Measurements from ENCODE around the gene ENO3.

The ENO3 gene

GRCh38 chr17:4978726-4979125, 27.8 kb downstream of the ENO3 start:
- no peak for DNase-seq

DNA sequence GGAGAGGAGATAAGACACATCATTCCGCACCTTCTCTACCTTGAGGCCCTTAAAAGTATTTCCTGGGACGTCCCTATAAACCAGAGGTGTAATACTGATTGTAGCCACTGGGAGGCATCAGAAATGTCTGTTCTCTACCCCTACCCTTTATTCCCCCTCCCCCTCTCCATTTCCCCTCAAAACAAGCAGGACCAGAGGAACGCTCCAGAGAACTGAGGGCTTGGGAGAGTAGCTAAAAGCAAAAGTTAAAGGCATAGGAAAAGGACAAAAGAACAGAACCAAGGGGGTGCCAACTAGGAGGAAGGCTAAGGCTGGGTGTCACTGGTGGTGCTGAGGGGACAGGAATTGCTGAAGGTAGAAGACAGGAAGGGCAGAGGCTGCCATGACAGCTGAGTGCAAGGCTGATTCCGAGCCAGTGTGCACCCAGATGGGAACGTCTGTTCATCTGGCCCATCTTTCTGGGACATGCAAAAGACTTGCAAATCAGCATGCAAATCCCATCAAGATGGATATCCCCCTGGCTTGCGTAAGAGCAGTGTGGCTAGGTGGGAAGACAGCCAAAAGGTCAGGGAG, 29.8 kb downstream of the ENO3 start:
- peak; percentile 9 for DNase-seq

- no peak for DNase-seq
These were observed 31.4 kb downstream of the ENO3 start for GRCh38 chr17:4982305-4982704.

DNA sequence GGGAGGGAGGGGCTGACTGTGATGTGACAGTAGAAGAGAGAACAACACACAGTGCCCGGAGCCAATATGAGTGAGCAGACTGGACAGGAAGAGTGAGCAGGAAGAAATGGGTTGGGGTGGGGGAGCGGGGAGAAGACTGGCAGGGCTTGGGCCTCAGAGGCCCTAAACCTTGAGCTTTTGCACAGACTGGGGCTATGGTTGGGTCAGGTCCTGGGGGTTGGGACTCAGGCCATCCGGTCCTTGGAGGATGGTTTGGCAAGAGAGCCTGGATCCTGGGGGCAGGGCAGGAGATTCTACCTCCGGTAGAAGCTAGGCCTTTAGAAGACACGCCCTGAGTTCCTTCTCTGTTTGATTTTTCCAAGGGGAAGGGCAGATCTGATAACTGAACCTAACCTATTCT, 35.5 kb downstream of the ENO3 start:
- no peak for DNase-seq

GRCh38 chr17:4986951-4987766, 36.2 kb downstream of the ENO3 start, which contains the start of gene CAMTA2:
Gene CAMTA2, minus strand, starts transcription at chr17:4987675. Its CDS starts 1,453 bp downstream, at chr17:4986222.
- peak; percentile 89 for DNase-seq

- DNase-seq: no peak
These were observed 37.0 kb downstream of the ENO3 start for GRCh38 chr17:4987767-4988567.

DNA sequence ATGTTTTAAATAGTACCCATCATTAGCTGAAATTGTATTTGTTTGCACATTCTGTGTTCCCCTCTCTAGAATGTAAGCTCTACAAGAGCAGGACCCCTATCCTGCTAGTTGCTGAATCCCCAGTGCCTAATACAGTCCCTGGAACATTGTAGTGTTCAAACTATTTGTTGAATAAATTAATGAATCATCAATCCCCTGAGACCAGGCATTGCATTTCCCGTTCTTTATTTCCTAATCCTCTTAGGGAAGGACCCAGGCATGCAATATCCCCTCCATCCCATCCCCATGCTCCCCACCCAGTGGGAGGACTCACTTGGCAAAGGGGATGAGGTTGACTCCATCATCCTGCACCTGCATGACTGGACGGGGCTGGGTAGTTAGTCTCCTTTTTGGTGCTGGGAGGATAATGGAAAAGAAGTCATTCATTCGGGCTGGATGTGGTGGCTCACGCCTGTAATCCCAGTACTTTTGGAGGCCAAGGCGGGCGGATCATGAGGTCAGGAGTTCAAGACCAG, 43.2 kb downstream of the ENO3 start:
- DNase-seq: no peak

DNA sequence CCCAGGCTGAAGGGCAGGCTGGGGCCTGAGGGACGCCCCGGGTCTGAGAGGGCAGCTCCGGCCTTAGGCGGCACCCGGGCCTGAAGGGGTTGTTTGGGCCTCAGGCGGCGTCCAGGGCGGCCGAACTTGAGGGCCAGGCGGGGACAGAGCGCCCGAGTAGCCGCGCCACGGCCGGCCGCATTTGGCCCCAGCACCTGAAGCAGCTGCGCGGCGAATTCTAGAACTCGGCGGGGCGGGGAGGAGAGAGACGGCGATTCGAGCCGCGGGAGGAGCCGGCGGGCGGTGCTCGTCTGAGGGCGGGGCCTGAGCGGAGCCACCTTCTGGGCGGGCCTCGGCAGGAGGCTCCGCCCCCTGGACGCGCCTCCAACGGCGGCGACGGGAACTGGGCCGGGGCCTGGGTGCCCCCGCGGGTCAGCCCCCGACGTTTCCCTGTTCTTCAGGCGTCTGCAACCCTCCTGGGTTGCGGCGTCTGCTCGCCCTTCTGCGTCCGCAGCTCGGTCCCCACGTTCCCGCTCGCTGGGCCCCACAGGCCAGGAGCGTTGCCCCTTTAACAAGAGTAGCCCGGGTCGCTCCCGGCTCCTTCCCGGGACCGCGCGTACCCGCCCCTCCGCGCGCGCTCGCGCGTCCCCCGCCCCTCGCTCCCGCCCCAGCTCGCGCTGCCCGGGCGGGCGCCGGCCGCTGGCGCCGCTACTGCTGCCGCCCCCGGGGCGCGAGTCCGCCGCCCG, 46.5 kb downstream of the ENO3 start, which contains the start of the genes INCA1 and KIF1C:
Gene INCA1 (minus strand): TSS at position 221 of the 725 bp plus-strand sequence. CDS start 3,085 bp downstream, outside the sequence.
Gene KIF1C (plus strand): TSS at position 649 of the 725 bp plus-strand sequence. CDS start 2,297 bp downstream, outside the sequence.
- peak; percentile 89 for DNase-seq

GRCh38 chr17:4998027-4998731, 47.3 kb downstream of the ENO3 start:
- DNase-seq: no peak

DNA sequence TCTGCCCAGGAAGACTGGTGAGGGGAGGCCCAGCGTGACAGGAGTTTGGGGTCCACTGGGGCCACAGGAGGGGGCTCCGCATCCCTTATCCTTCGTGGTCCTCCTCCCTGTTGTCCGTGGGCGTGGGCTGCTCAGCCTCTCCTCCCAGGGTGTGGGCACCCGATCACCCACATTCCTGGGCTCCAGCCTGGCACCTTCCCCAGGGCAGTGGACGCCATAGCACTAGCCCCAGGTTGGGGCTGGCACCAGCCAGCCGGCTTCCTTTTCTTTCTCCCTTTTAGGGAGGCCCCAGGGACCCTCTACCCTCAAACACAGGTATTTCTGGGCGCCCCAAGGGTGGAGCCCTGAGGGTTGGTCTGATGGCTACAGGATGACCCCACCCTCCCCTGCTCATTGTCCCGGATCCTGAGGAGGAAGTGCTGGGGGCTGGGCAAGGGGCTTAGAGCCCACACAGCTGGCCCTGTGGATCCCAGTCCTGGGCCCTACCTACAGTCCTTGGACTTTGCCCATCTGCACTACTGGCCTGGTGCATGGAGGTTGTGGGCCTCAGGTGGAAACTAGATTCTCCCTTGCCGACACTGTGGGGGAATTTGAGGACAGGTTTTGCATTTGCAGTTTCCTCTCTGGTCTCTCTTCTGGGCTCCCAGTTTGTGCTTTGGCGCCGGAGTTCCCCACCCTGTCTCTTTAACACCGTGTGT, 48.0 kb downstream of the ENO3 start:
- DNase-seq: no peak

GRCh38 chr17:4999430-5000093, 48.6 kb downstream of the ENO3 start:
- DNase-seq: no peak

DNA sequence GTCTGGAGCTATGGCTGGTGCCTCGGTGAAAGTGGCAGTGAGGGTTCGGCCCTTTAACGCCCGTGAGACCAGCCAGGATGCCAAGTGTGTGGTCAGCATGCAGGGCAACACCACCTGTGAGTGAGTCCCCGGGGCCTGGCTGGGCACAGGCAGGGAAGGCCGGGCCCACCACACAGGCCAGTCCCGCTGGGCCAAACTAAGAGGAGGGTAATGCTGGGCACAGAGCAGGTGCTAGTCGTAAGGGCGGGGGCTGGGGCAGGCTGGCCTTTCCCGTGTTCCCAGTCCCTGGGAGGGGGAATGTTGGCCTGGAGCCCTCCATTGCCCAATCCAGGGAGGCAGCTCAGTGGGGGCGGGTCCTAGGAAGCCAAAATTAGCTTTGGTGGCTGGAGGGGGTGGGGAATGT, 49.3 kb downstream of the ENO3 start:
- no peak for DNase-seq

DNA sequence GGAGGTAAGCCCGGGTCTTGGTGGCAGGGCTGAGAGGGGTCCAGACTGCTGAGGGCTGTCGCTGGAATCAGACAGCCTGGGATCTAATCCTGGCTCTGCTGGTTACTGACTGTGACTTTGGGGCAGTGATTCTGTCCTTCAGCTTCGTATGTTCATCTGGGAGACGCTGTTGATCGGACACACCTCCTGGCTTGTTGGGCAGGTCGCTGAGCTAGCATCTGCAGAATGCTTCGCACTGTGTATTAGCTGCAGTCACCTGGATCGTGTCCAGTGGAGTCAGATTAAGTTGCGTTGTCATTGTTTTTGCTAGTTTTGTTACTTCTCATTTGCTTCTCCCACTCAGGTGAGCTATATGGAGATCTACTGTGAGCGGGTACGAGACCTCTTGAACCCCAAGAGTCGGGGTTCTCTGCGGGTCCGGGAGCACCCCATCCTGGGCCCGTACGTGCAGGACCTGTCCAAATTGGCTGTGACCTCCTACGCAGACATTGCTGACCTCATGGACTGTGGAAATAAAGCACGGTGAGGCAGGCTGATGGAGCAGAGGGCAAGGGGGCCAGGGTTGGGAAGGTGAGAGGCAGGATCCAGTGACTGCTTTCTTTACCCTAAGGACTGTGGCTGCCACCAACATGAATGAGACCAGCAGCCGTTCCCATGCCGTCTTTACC, 51.3 kb downstream of the ENO3 start:
- no peak for DNase-seq

GRCh38 chr17:5003214-5003867, 52.4 kb downstream of the ENO3 start:
- DNase-seq: no peak

Data from activated naive CD4-positive, alpha-beta T cell treated with Interleukin-2 at 50 U/mL for 16 hours (primary cell).